SIG-M5 treated with dmso at 0.1 percent for 504 hours (cell line): Measurements from ENCODE around the gene ARMH3.
A peak's percentile ranks its signal among the peaks of the same experiment; 100 is the strongest.

ENCODE experiments used
- DNase-seq: peaks from one replicate; lab custom pipeline; 2025; ENCODE audit not compliant: unreplicated experiment; lab: John Stamatoyannopoulos, UW

Gene ARMH3

GRCh38 chr10:102055647-102056419 is at the start of gene ARMH3:
Gene ARMH3 (minus strand): TSS chr10:102056173. CDS start chr10:102040114, 16,059 bp downstream.
- DNase-seq = peak; percentile 96

- no peak for DNase-seq
These were observed 46.4 kb upstream of the ARMH3 start for GRCh38 chr10:102102421-102102820.

GRCh38 chr10:102101152-102101551 is 45.2 kb upstream of the ARMH3 start:
- peak; percentile 13 for DNase-seq

GRCh38 chr10:102096449-102096848 is 40.5 kb upstream of the ARMH3 start:
- no peak for DNase-seq

- DNase-seq = no peak
These were observed 34.8 kb upstream of the ARMH3 start for GRCh38 chr10:102090772-102091171.

- no peak for DNase-seq
These were observed 30.2 kb upstream of the ARMH3 start for GRCh38 chr10:102086196-102086595.

GRCh38 chr10:102085336-102085735 is 29.4 kb upstream of the ARMH3 start:
- DNase-seq = peak; percentile 31

- DNase-seq = no peak
These were observed 27.6 kb upstream of the ARMH3 start for GRCh38 chr10:102083541-102083940.

- peak; percentile 75 for DNase-seq
These were observed 16.9 kb upstream of the ARMH3 start for GRCh38 chr10:102072673-102073527.

GRCh38 chr10:102069071-102069470 is 13.1 kb upstream of the ARMH3 start:
- peak; percentile 19 for DNase-seq

- no peak for DNase-seq
These were observed 12.2 kb upstream of the ARMH3 start for GRCh38 chr10:102068216-102068615.

- no peak for DNase-seq
These were observed 11.3 kb upstream of the ARMH3 start for GRCh38 chr10:102067091-102067916.

- no peak for DNase-seq
These were observed 10.6 kb upstream of the ARMH3 start for GRCh38 chr10:102066399-102067088.

GRCh38 chr10:102065561-102066398 is 9.8 kb upstream of the ARMH3 start:
- no peak for DNase-seq

- DNase-seq = peak; percentile 81
These were observed 9.0 kb upstream of the ARMH3 start, which contains the start of gene HPS6 for GRCh38 chr10:102064868-102065560. Gene HPS6 (plus strand): TSS chr10:102065349. CDS start chr10:102065475, 126 bp downstream.

- DNase-seq = no peak
These were observed 8.5 kb upstream of the ARMH3 start for GRCh38 chr10:102064503-102064867.

GRCh38 chr10:102059987-102060386 is 4.0 kb upstream of the ARMH3 start:
- DNase-seq = no peak

GRCh38 chr10:102054881-102055646 is 909 bp downstream of the ARMH3 start:
- peak; percentile 50 for DNase-seq
